Sigmoid colon (tissue), 4 donors: Measurements from ENCODE around the gene PRDX2.

Experiments used
- EP300 ChIP-seq, 4 donors: sonication (generic); formaldehyde crosslinking; IDR thresholded peaks; one replicate each; pipeline ENCODE4 v1.6.1; 2017; ENCODE audit warnings: antibody characterized with exemption in 4 of 4
- POLR2A ChIP-seq, 2 donors: fragments of 450-650 bp; IDR thresholded peaks; one replicate each; pipeline ENCODE4 v1.6.1; 2016; ENCODE audit warnings: antibody characterized with exemption in 2 of 2, mild to moderate bottlenecking in 2 of 2, moderate library complexity in 2 of 2
- POLR2AphosphoS5 ChIP-seq, 4 donors: sonication (generic); formaldehyde crosslinking; IDR thresholded peaks; one replicate each; pipeline ENCODE4 v1.6.1; 2017; ENCODE audit warnings: antibody characterized with exemption in 4 of 4
- TF ChIP-seq, protein P1 (sequence below), 4 experiments: fragments of 450-650 bp in 3 of 4; fragments of 200-600 bp in 1 of 4; IDR thresholded peaks; one replicate each; pipeline ENCODE4 v1.5.1; 2016 to 2019; ENCODE audit warnings: antibody characterized with exemption in 4 of 4, mild to moderate bottlenecking in 3 of 4, moderate library complexity in 2 of 4

DNA sequence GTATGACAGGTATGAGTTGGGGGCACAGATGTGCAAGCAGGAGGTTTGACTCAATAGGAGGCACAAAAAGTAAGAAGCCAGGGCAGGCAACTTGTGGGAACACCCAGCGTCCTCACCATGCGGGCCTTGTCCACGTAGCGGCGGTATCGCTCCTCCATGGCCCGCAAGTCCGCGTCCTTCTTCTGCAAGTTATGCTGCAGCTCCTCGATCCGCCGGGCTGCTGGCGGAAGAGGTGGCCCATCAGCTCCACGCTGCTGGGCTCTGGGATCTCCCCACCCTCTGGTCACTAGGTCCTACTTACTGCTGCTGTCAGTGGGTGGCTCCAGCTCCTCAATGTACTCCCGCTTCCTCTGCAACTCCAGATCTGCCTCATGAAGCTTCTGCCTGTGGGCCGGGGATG, 36.9 kb downstream of the PRDX2 start:
- TF ChIP-seq, protein P1, sequence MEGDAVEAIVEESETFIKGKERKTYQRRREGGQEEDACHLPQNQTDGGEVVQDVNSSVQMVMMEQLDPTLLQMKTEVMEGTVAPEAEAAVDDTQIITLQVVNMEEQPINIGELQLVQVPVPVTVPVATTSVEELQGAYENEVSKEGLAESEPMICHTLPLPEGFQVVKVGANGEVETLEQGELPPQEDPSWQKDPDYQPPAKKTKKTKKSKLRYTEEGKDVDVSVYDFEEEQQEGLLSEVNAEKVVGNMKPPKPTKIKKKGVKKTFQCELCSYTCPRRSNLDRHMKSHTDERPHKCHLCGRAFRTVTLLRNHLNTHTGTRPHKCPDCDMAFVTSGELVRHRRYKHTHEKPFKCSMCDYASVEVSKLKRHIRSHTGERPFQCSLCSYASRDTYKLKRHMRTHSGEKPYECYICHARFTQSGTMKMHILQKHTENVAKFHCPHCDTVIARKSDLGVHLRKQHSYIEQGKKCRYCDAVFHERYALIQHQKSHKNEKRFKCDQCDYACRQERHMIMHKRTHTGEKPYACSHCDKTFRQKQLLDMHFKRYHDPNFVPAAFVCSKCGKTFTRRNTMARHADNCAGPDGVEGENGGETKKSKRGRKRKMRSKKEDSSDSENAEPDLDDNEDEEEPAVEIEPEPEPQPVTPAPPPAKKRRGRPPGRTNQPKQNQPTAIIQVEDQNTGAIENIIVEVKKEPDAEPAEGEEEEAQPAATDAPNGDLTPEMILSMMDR (IDR thresholded peaks at IDR 0.05) = no peak
- no peak for TF ChIP-seq POLR2A (IDR thresholded peaks at IDR 0.05)
- TF ChIP-seq POLR2AphosphoS5 (IDR thresholded peaks at IDR 0.05) = no peak
- no peak for TF ChIP-seq EP300 (IDR thresholded peaks at IDR 0.05)
